ENCODE data around the gene KCNK3. TPM values are rescaled to one million over a fixed set of nuclear protein-coding genes. Genes with fewer than 3 reads are reported as not detected.

Gene KCNK3
- total RNA-seq, 1 donor: not detected

GRCh38 chr2:26670931-26671460 lies 21.5 kb upstream of the KCNK3 start:
- Histone ChIP-seq H3K27me3 (ENCODE audit: insufficient read depth, low read length) (peaks cover 23% of the 10 kb centered on the region), H3K4me1 (ENCODE audit: insufficient read depth, low read length) (peaks cover 16% of the 10 kb centered on the region), H3K4me2 (ENCODE audit: insufficient read depth, low read length) (no peak overlapping the region), H3K79me2 (ENCODE audit: insufficient read depth, low read length) (no peaks in the 10 kb centered on the region), H3K27ac (ENCODE audit: low read depth, low read length) (no peak overlapping the region), H2AFZ (ENCODE audit: low read length) (no peak overlapping the region), H3K9me3 (ENCODE audit: low read depth, low read length) (no peaks in the 10 kb centered on the region), H3K36me3 (ENCODE audit: insufficient read depth, low read length) (no peaks in the 10 kb centered on the region), H4K20me1 (ENCODE audit: insufficient read depth, low read length) (no peaks in the 10 kb centered on the region), H3K4me3 (ENCODE audit: insufficient read depth, low read length) (no peak overlapping the region)
- peak; percentile 19 for DNase-seq (ENCODE audit: insufficient read length, low spot score, missing footprints)
- no peak for TF ChIP-seq CTCF (IDR thresholded peaks at IDR 0.05; ENCODE audit: extremely low read depth, low read depth, low read length)

- no peak for DNase-seq (ENCODE audit: insufficient read length, low spot score, missing footprints)
- H3K36me3 ChIP-seq (ENCODE audit: insufficient read depth, low read length): no peaks in the 10 kb centered on the region
- no peak overlapping the region for H2AFZ ChIP-seq (ENCODE audit: low read length)
- no peaks in the 10 kb centered on the region for H4K20me1 ChIP-seq (ENCODE audit: insufficient read depth, low read length)
- no peaks in the 10 kb centered on the region for H3K9me3 ChIP-seq (ENCODE audit: low read depth, low read length)
- peaks cover 16% of the 10 kb centered on the region for H3K4me1 ChIP-seq (ENCODE audit: insufficient read depth, low read length)
- no peak overlapping the region for H3K4me3 ChIP-seq (ENCODE audit: insufficient read depth, low read length)
- H3K79me2 ChIP-seq (ENCODE audit: insufficient read depth, low read length): no peaks in the 10 kb centered on the region
- H3K27me3 ChIP-seq (ENCODE audit: insufficient read depth, low read length): peaks cover 23% of the 10 kb centered on the region
- no peak overlapping the region for H3K27ac ChIP-seq (ENCODE audit: low read depth, low read length)
- no peak overlapping the region for H3K4me2 ChIP-seq (ENCODE audit: insufficient read depth, low read length)
- no peak for TF ChIP-seq CTCF (IDR thresholded peaks at IDR 0.05; ENCODE audit: extremely low read depth, low read depth, low read length)
Observed at GRCh38 chr2:26671691-26672090, 20.8 kb upstream of the KCNK3 start.

- no peaks in the 10 kb centered on the region for H4K20me1 ChIP-seq (ENCODE audit: insufficient read depth, low read length)
- H2AFZ ChIP-seq (ENCODE audit: low read length): no peak overlapping the region
- no peak overlapping the region for H3K4me3 ChIP-seq (ENCODE audit: insufficient read depth, low read length)
- TF ChIP-seq CTCF (IDR thresholded peaks at IDR 0.05; ENCODE audit: extremely low read depth, low read depth, low read length): no peak
- no peaks in the 10 kb centered on the region for H3K9me3 ChIP-seq (ENCODE audit: low read depth, low read length)
- H3K4me2 ChIP-seq (ENCODE audit: insufficient read depth, low read length): no peak overlapping the region
- H3K27ac ChIP-seq (ENCODE audit: low read depth, low read length): no peak overlapping the region
- DNase-seq (ENCODE audit: insufficient read length, low spot score, missing footprints): peak; percentile 22
- H3K4me1 ChIP-seq (ENCODE audit: insufficient read depth, low read length): peaks cover 16% of the 10 kb centered on the region
- no peaks in the 10 kb centered on the region for H3K36me3 ChIP-seq (ENCODE audit: insufficient read depth, low read length)
- no peaks in the 10 kb centered on the region for H3K79me2 ChIP-seq (ENCODE audit: insufficient read depth, low read length)
- H3K27me3 ChIP-seq (ENCODE audit: insufficient read depth, low read length): peaks cover 23% of the 10 kb centered on the region
Observed at GRCh38 chr2:26672112-26672817, 20.3 kb upstream of the KCNK3 start.

- Histone ChIP-seq H3K4me1 (ENCODE audit: insufficient read depth, low read length) (peaks cover 16% of the 10 kb centered on the region), H3K4me2 (ENCODE audit: insufficient read depth, low read length) (no peak overlapping the region), H3K27ac (ENCODE audit: low read depth, low read length) (no peak overlapping the region), H3K79me2 (ENCODE audit: insufficient read depth, low read length) (no peaks in the 10 kb centered on the region), H3K36me3 (ENCODE audit: insufficient read depth, low read length) (no peaks in the 10 kb centered on the region), H4K20me1 (ENCODE audit: insufficient read depth, low read length) (no peaks in the 10 kb centered on the region), H3K9me3 (ENCODE audit: low read depth, low read length) (no peaks in the 10 kb centered on the region), H3K4me3 (ENCODE audit: insufficient read depth, low read length) (no peak overlapping the region), H2AFZ (ENCODE audit: low read length) (no peak overlapping the region), H3K27me3 (ENCODE audit: insufficient read depth, low read length) (peaks cover 23% of the 10 kb centered on the region)
- TF ChIP-seq CTCF (IDR thresholded peaks at IDR 0.05; ENCODE audit: extremely low read depth, low read depth, low read length): no peak
- no peak for DNase-seq (ENCODE audit: insufficient read length, low spot score, missing footprints)
Observed at GRCh38 chr2:26672818-26673393, 19.6 kb upstream of the KCNK3 start.
